GM12891 (cell line): ENCODE measurements around the gene RELL2.

Source experiments
- POLR2A ChIP-seq: IDR thresholded peaks from 2 replicates; pipeline ENCODE4 v1.6.1; 2011; ENCODE audit warnings: low read depth, low read length, control low read depth
- POLR2AphosphoS5 ChIP-seq: IDR thresholded peaks from 2 replicates; pipeline ENCODE4 v1.6.1; 2011; ENCODE audit warnings: low read depth, low read length, control low read depth
- POU2F2 ChIP-seq: IDR thresholded peaks from 2 replicates; pipeline ENCODE4 v1.6.1; 2011; ENCODE audit warnings: low read depth, mild to moderate bottlenecking, control low read depth, low read length, moderate library complexity

GRCh38 chr5:141656396-141656795, 19.6 kb downstream of the RELL2 start:
- TF ChIP-seq POLR2AphosphoS5 (no peak), POLR2A (no peak), POU2F2 (no peak)
